HCT116 (cell line): ENCODE measurements around the gene PLCB4. TPM values are rescaled to one million over a fixed set of nuclear protein-coding genes. Genes with fewer than 3 reads are reported as not detected.

Experiments used
- ATAC-seq: fragments of 200-7000 bp; cut with Tn5 transposase; 2 replicates; pipeline ENCODE4 v1.9.1; 2020; ENCODE audit warnings: mild to moderate bottlenecking, moderate library complexity
- BruUV-seq: library from RNA; stranded (reverse); fragments of 400-500 nt; replicated peaks from 2 replicates; lab custom pipeline; 2021; lab: Mats Ljungman, UMichigan
- CTCF ChIA-PET: fragments of 300-600 bp; sonication (Branson Sonifier 250); formaldehyde crosslinking; loops from one replicate; lab custom pipeline; 2021; ENCODE audit warnings: antibody characterized with exemption; lab: Charles Lee
- POLR2A ChIA-PET: fragments of 300-600, 350-600 bp; sonication (Branson Sonifier 250); formaldehyde crosslinking; loops from one replicate; lab custom pipeline; 2021; ENCODE audit warnings: antibody characterized with exemption; lab: Charles Lee
- RAD21 ChIA-PET, 2 experiments: fragments of 300-600 bp; sonication (Branson Sonifier 250); formaldehyde crosslinking; loops; one replicate each; lab custom pipeline; 2023; ENCODE audit warnings: low total read pairs in 2 of 2; ENCODE audit not compliant: uncharacterized antibody in 2 of 2, unreplicated experiment in 2 of 2, low non-redundant PET in 1 of 2; lab: Charles Lee
- DNase-seq: peaks from one replicate; pipeline ENCODE4 v3.0.0-alpha.2; 2010; ENCODE audit warnings: low read depth, low spot score
- H2AFZ ChIP-seq: fragments of 200-600 bp; shearing (Covaris generic), sonication (generic); 2 replicates; pipeline ENCODE4 v1.6.1; 2017; ENCODE audit warnings: low read depth, mixed run types, mixed read lengths, antibody characterized with exemption, low read length; ENCODE audit not compliant: poor library complexity, severe bottlenecking
- H3K27ac ChIP-seq: 2 replicates; pipeline ENCODE4 v1.5.1; 2012; ENCODE audit warnings: low read depth, low read length
- H3K27me3 ChIP-seq: fragments of 200-600 bp; sonication (generic); 2 replicates; pipeline ENCODE4 v1.6.1; 2016; ENCODE audit warnings: mixed run types, low read length, mixed read lengths; ENCODE audit not compliant: insufficient read depth
- H3K36me3 ChIP-seq, 2 experiments: fragments of 200-500 bp in 1 of 2; fragments of 200-600 bp in 1 of 2; sonication (Bioruptor generic) in 1 of 2; sonication (generic) in 1 of 2; 2 replicates each; pipeline versions ENCODE4 v1.5.1 to v1.6.1; 2014 to 2016; ENCODE audit warnings: low read length in 2 of 2, inconsistent platforms in 1 of 2, mixed read lengths in 1 of 2, mixed run types in 1 of 2; ENCODE audit not compliant: insufficient read depth in 2 of 2, control insufficient read depth in 1 of 2
- H3K4me1 ChIP-seq, 2 experiments: fragments of 200-600 bp in 1 of 2; sonication (generic) in 1 of 2; 2 replicates each; pipeline versions ENCODE4 v1.5.1 to v1.6.1; 2012 to 2017; ENCODE audit warnings: low read length in 2 of 2, inconsistent platforms in 1 of 2, mild to moderate bottlenecking in 1 of 2, mixed read lengths in 1 of 2, mixed run types in 1 of 2, moderate library complexity in 1 of 2; ENCODE audit not compliant: insufficient read depth in 2 of 2, control insufficient read depth in 1 of 2
- H3K4me2 ChIP-seq: fragments of 200-600 bp; sonication (generic); 2 replicates; pipeline ENCODE4 v1.6.1; 2017; ENCODE audit warnings: mixed run types, low read length, mixed read lengths
- H3K4me3 ChIP-seq, 2 experiments: fragments of 200-600 bp in 1 of 2; sonication (generic) in 1 of 2; replicated peaks in 1 of 2; 2 replicates each; pipeline ENCODE4 v1.5.1; 2011 to 2016; ENCODE audit warnings: low read length in 2 of 2, control low read depth in 1 of 2, low read depth in 1 of 2, mild to moderate bottlenecking in 1 of 2, mixed read lengths in 1 of 2, mixed run types in 1 of 2
- H3K79me2 ChIP-seq: fragments of 200-600 bp; sonication (generic); 2 replicates; pipeline ENCODE4 v1.6.1; 2017; ENCODE audit warnings: mild to moderate bottlenecking, mixed run types, low read length, moderate library complexity, mixed read lengths; ENCODE audit not compliant: insufficient read depth
- H3K9ac ChIP-seq: fragments of 200-600 bp; sonication (generic); 2 replicates; pipeline ENCODE4 v1.6.1; 2016; ENCODE audit warnings: low read length, mixed read lengths
- H3K9me2 ChIP-seq: fragments of 200-600 bp; sonication (generic), shearing (Covaris generic); 2 replicates; pipeline ENCODE4 v1.6.1; 2017; ENCODE audit warnings: mixed run types, mild to moderate bottlenecking, moderate library complexity; ENCODE audit not compliant: insufficient read depth
- H3K9me3 ChIP-seq, 2 experiments: fragments of 200-500 bp in 1 of 2; fragments of 200-600 bp in 1 of 2; sonication (Bioruptor generic) in 1 of 2; sonication (generic) in 1 of 2; 2 replicates each; pipeline ENCODE4 v1.6.1; 2014 to 2017; ENCODE audit warnings: low read length in 2 of 2, mixed read lengths in 2 of 2, inconsistent platforms in 1 of 2, low read depth in 1 of 2, mild to moderate bottlenecking in 1 of 2, mixed run types in 1 of 2, moderate library complexity in 1 of 2; ENCODE audit not compliant: control insufficient read depth in 1 of 2, insufficient read depth in 1 of 2
- H4K20me1 ChIP-seq: fragments of 200-600 bp; sonication (generic), shearing (Covaris generic); 2 replicates; pipeline ENCODE4 v1.6.1; 2017; ENCODE audit warnings: mixed run types, mild to moderate bottlenecking, moderate library complexity; ENCODE audit not compliant: insufficient read depth
- CEBPB ChIP-seq: IDR thresholded peaks from 2 replicates; pipeline ENCODE4 v1.6.1; 2012; ENCODE audit warnings: low read depth
- EGR1 ChIP-seq: IDR thresholded peaks from 2 replicates; pipeline ENCODE4 v1.6.1; 2012; ENCODE audit warnings: low read depth
- ELF1 ChIP-seq: IDR thresholded peaks from 2 replicates; pipeline ENCODE4 v1.6.1; 2012; ENCODE audit warnings: low read depth, borderline replicate concordance
- EZH2phosphoT487 ChIP-seq: fragments of 200-600 bp; IDR thresholded peaks from 2 replicates; pipeline ENCODE4 v1.6.1; 2018; ENCODE audit warnings: antibody characterized with exemption, borderline replicate concordance
- FOSL1 ChIP-seq: IDR thresholded peaks from 2 replicates; pipeline ENCODE4 v1.6.1; 2012; ENCODE audit warnings: low read depth
- JUND ChIP-seq: IDR thresholded peaks from 2 replicates; pipeline ENCODE4 v1.6.1; 2012
- POLR2AphosphoS5 ChIP-seq: IDR thresholded peaks from 2 replicates; pipeline ENCODE4 v1.6.1; 2011; ENCODE audit warnings: mild to moderate bottlenecking, low read depth, low read length, moderate library complexity
- REST ChIP-seq: IDR thresholded peaks from 2 replicates; pipeline ENCODE4 v1.6.1; 2012; ENCODE audit warnings: low read depth
- SIN3A ChIP-seq: IDR thresholded peaks from 2 replicates; pipeline ENCODE4 v1.6.1; 2012; ENCODE audit warnings: low read depth
- SP1 ChIP-seq: IDR thresholded peaks from 2 replicates; pipeline ENCODE4 v1.6.1; 2012; ENCODE audit warnings: low read depth
- SRF ChIP-seq: IDR thresholded peaks from 2 replicates; pipeline ENCODE4 v1.6.1; 2012; ENCODE audit warnings: low read depth
- TCF7L2 ChIP-seq: IDR thresholded peaks from 2 replicates; pipeline ENCODE4 v1.7.0; 2011; ENCODE audit warnings: borderline replicate concordance, inconsistent platforms; ENCODE audit not compliant: insufficient read depth, insufficient read length; ENCODE audit errors: extremely low read depth
- YY1 ChIP-seq: IDR thresholded peaks from 2 replicates; pipeline ENCODE4 v1.6.1; 2011; ENCODE audit warnings: low read length, low read depth, moderate library complexity, mild to moderate bottlenecking; ENCODE audit not compliant: insufficient replicate concordance; ENCODE audit errors: extremely low read depth
- ZBTB33 ChIP-seq: IDR thresholded peaks from 2 replicates; pipeline ENCODE4 v1.6.1; 2011; ENCODE audit warnings: mild to moderate bottlenecking, low read length, moderate library complexity; ENCODE audit not compliant: insufficient replicate concordance; ENCODE audit errors: extremely low read depth
- ZFX ChIP-seq: fragments of 450-650 bp; IDR thresholded peaks from 2 replicates; pipeline ENCODE4 v1.6.1; 2017
- ZNF274 ChIP-seq: fragments of 200-500 bp; sonication (Bioruptor generic); IDR thresholded peaks from 2 replicates; pipeline ENCODE4 v1.6.1; 2014; ENCODE audit warnings: mild to moderate bottlenecking, low read depth, low read length, inconsistent platforms
- intact Hi-C: fragments of 100-400 bp; cut with micrococcal nuclease; formaldehyde crosslinking; loops from 2 replicates; pipeline ENCODE4 v1.10.0; 2022
- total RNA-seq: library from RNA; stranded (reverse); gene quantifications from one replicate; pipeline ENCODE4 v1.2.1, GENCODE V29; 2021; ENCODE audit not compliant: unreplicated experiment
- TF ChIP-seq, protein P1 (sequence below): IDR thresholded peaks from 2 replicates; pipeline ENCODE4 v1.6.1; 2012
- TF ChIP-seq, protein P2 (sequence below): IDR thresholded peaks from 2 replicates; pipeline ENCODE4 v1.6.1; 2012
- TF ChIP-seq, protein P3 (sequence below), 3 experiments: fragments of 200-600 bp in 1 of 3; sonication (generic) in 1 of 3; IDR thresholded peaks in 2 of 3; conservative IDR thresholded peaks in 1 of 3; 2 replicates each; pipeline ENCODE4 v1.5.1; 2012 to 2017; ENCODE audit warnings: low read depth in 2 of 3, low read length in 2 of 3, antibody characterized with exemption in 1 of 3, borderline replicate concordance in 1 of 3, control low read depth in 1 of 3, mild to moderate bottlenecking in 1 of 3, mixed read lengths in 1 of 3, mixed run types in 1 of 3, moderate library complexity in 1 of 3; ENCODE audit not compliant: insufficient read depth in 1 of 3

Gene PLCB4
- total RNA-seq, 1 experiment from 2014 or later, result 2.5 TPM

- no peaks in the 10 kb centered on the region for H3K4me1 ChIP-seq
- no peak overlapping the region for H3K4me3 ChIP-seq
- BruUV-seq, result no TSS peak
- ChIA-PET RAD21 (no interaction called here), POLR2A (no interaction called here), CTCF (no interaction called here)
- H3K27ac ChIP-seq, result no peak overlapping the region
- no peak overlapping the region for H3K9ac ChIP-seq
- no peak for DNase-seq
- no peaks in the 10 kb centered on the region for H4K20me1 ChIP-seq
- H3K9me2 ChIP-seq, result no peaks in the 10 kb centered on the region
- no peaks in the 10 kb centered on the region for H3K79me2 ChIP-seq
- intact Hi-C loops, result no loop called here
- H3K4me2 ChIP-seq, result no peak overlapping the region
- H3K36me3 ChIP-seq, result no peaks in the 10 kb centered on the region
- H3K27me3 ChIP-seq, result no peaks in the 10 kb centered on the region
- no peak overlapping the region for H2AFZ ChIP-seq
- no peaks in the 10 kb centered on the region for H3K9me3 ChIP-seq
- no peak for ATAC-seq
- TF ChIP-seq POLR2AphosphoS5 (no peak), EGR1 (no peak), CEBPB (no peak), ZFX (no peak), JUND (no peak), ELF1 (no peak), ZNF274 (no peak), SP1 (no peak), YY1 (no peak), SRF (no peak), REST (no peak), SIN3A (no peak), FOSL1 (no peak), ZBTB33 (no peak), TCF7L2 (no peak), EZH2phosphoT487 (no peak)
- TF ChIP-seq, protein P1, sequence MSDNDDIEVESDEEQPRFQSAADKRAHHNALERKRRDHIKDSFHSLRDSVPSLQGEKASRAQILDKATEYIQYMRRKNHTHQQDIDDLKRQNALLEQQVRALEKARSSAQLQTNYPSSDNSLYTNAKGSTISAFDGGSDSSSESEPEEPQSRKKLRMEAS, result no peak
- TF ChIP-seq, protein P2, sequence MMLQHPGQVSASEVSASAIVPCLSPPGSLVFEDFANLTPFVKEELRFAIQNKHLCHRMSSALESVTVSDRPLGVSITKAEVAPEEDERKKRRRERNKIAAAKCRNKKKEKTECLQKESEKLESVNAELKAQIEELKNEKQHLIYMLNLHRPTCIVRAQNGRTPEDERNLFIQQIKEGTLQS, result no peak
- TF ChIP-seq, protein P3, sequence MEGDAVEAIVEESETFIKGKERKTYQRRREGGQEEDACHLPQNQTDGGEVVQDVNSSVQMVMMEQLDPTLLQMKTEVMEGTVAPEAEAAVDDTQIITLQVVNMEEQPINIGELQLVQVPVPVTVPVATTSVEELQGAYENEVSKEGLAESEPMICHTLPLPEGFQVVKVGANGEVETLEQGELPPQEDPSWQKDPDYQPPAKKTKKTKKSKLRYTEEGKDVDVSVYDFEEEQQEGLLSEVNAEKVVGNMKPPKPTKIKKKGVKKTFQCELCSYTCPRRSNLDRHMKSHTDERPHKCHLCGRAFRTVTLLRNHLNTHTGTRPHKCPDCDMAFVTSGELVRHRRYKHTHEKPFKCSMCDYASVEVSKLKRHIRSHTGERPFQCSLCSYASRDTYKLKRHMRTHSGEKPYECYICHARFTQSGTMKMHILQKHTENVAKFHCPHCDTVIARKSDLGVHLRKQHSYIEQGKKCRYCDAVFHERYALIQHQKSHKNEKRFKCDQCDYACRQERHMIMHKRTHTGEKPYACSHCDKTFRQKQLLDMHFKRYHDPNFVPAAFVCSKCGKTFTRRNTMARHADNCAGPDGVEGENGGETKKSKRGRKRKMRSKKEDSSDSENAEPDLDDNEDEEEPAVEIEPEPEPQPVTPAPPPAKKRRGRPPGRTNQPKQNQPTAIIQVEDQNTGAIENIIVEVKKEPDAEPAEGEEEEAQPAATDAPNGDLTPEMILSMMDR (IDR thresholded peaks at IDR 0.05 in 2 of 3, conservative IDR thresholded peaks at IDR 0.05 in 1 of 3; ENCODE audit: borderline replicate concordance in 1 of 3, insufficient read depth in 1 of 3, low read depth in 2 of 3, low read length in 2 of 3), result no peak
These were observed 358.8 kb downstream of the PLCB4 start for GRCh38 chr20:9427430-9428291.
